ENCODE data around the gene PDZRN3. TPM values are rescaled to one million over a fixed set of nuclear protein-coding genes. Genes with fewer than 3 reads are reported as not detected.

The PDZRN3 gene
- total and polyA plus RNA-seq, 10 donors, result 1.5 to 5.5 (median 2.8) TPM

DNA sequence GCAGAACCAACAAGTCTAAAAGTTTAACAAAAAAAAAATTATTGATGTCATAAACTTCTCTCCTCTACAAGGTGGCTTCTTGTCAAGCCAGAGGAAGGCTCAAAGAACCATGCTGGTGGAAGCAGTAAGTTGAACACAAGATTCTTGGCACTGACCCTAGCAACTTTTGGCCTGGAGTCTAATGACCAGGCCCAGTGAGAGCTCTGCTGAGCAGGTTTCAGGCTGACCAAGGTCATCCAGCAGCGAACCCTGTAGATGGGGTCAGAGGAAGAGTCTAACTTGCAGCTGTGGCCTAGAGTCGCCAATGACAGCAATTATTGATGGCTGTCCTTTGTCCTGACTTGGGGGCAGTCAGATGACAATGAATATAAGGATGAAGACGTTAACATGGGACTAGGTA, 43.1 kb upstream of the PDZRN3 start:
- intact Hi-C loops (cut with DNase I; ENCODE audit: low total_unique reads), result no loop called here
- no peak for DNase-seq
- H3K4me3 ChIP-seq, result no peak overlapping the region
- no peak for TF ChIP-seq POLR2AphosphoS5 (IDR thresholded peaks at IDR 0.05)
- TF ChIP-seq POLR2A (IDR thresholded peaks at IDR 0.05), result no peak
- TF ChIP-seq, protein P1, sequence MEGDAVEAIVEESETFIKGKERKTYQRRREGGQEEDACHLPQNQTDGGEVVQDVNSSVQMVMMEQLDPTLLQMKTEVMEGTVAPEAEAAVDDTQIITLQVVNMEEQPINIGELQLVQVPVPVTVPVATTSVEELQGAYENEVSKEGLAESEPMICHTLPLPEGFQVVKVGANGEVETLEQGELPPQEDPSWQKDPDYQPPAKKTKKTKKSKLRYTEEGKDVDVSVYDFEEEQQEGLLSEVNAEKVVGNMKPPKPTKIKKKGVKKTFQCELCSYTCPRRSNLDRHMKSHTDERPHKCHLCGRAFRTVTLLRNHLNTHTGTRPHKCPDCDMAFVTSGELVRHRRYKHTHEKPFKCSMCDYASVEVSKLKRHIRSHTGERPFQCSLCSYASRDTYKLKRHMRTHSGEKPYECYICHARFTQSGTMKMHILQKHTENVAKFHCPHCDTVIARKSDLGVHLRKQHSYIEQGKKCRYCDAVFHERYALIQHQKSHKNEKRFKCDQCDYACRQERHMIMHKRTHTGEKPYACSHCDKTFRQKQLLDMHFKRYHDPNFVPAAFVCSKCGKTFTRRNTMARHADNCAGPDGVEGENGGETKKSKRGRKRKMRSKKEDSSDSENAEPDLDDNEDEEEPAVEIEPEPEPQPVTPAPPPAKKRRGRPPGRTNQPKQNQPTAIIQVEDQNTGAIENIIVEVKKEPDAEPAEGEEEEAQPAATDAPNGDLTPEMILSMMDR (IDR thresholded peaks at IDR 0.05 in 8 of 11, conservative IDR thresholded peaks at IDR 0.05 in 3 of 11), result no peak
- no peaks in the 10 kb centered on the region for H3K27me3 ChIP-seq (replicated peaks in 1 of 7)
- H3K4me1 ChIP-seq, result no peaks in the 10 kb centered on the region
- no peaks in the 10 kb centered on the region for H3K9me3 ChIP-seq
- no peak overlapping the region for H3K27ac ChIP-seq
- 45 to 75% (median 58%) methylated on average over 2 to 3 of the region's 3 CpGs for WGBS, 5 donors
- no peaks in the 10 kb centered on the region for H3K36me3 ChIP-seq

DNA sequence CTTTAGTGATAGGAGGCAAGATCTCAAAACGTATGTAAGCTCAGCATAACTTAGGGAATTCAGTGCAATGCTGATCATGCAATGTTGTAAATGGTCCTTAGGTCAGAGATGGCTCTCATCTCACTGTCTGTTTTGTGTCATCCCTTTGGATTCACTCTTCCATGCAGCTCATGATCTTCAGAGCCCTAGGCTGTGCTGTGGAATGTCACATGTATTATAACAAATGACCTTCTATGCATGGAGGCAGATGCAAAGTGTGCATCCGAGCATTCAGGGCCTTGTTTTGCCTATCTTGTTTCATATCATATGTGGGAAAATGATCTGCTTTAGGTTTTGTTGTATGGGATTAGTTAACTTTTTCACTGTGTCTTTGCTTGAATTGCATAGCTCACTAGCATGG, 40.5 kb upstream of the PDZRN3 start:
- Histone ChIP-seq H3K36me3 (no peaks in the 10 kb centered on the region), H3K4me1 (no peaks in the 10 kb centered on the region), H3K27ac (no peak overlapping the region), H3K4me3 (no peak overlapping the region), H3K27me3 (replicated peaks in 1 of 7) (no peaks in the 10 kb centered on the region), H3K9me3 (no peaks in the 10 kb centered on the region)
- intact Hi-C loops (cut with DNase I; ENCODE audit: low total_unique reads), result no loop called here
- DNase-seq, result no peak
- no peak for TF ChIP-seq POLR2AphosphoS5 (IDR thresholded peaks at IDR 0.05)
- 67 to 84% (median 81%) methylated on average over 2 of the region's 2 CpGs for WGBS, 5 donors

DNA sequence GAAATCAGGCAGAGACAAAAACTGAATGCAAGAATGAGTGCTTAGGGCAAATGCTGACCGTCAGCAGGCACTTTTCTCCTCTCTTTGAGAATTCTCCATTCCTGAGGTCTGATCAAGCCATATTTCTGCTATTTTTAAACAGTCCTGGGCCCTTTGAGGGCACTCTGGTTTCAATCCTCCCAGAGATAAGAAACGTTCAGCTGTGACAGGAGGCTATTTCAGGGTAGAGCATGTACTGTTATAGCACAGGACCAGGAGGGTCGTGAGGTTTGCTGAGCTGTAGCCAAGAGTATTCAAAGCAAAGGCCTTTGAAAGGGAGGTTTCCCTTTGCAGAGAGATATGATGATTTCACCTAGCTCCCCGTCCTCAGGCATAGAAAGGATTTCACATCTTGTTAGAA, 39.6 kb upstream of the PDZRN3 start:
- Histone ChIP-seq H3K4me3 (no peak overlapping the region), H3K9me3 (no peaks in the 10 kb centered on the region), H3K27ac (no peak overlapping the region), H3K4me1 (no peaks in the 10 kb centered on the region), H3K27me3 (replicated peaks in 1 of 7) (no peaks in the 10 kb centered on the region), H3K36me3 (no peaks in the 10 kb centered on the region)
- 44 to 60% (median 52%) methylated on average over 4 of the region's 4 CpGs for WGBS, 5 donors
- TF ChIP-seq, protein P1 (IDR thresholded peaks at IDR 0.05 in 8 of 11, conservative IDR thresholded peaks at IDR 0.05 in 3 of 11), result no peak
- TF ChIP-seq POLR2AphosphoS5 (IDR thresholded peaks at IDR 0.05) (no peak), POLR2A (IDR thresholded peaks at IDR 0.05) (no peak)
- DNase-seq, result no peak
- intact Hi-C loops (cut with DNase I; ENCODE audit: low total_unique reads), result no loop called here

DNA sequence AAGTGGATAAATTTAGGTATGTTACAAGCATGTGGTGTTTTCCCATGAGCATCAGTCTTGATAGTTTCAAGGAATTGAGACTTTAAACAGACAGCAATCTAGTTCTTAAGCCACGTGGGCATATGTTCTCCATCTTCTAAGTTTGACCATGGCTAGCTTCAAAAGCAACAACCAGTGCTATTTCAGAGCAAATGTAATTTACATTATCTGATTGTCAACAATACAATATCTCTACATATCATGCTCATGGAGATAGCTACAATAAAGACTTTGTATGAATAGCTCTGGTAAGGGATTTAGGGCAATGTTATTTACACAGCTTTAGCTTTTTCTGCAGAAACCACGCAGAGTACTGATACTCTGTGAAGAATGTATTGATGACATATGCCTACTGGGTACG, 38.8 kb upstream of the PDZRN3 start:
- Histone ChIP-seq H3K27me3 (replicated peaks in 1 of 7) (no peaks in the 10 kb centered on the region), H3K4me1 (no peaks in the 10 kb centered on the region), H3K27ac (no peak overlapping the region), H3K36me3 (no peaks in the 10 kb centered on the region), H3K4me3 (no peak overlapping the region), H3K9me3 (no peaks in the 10 kb centered on the region)
- DNase-seq, result no peak
- TF ChIP-seq POLR2A (IDR thresholded peaks at IDR 0.05) (no peak), POLR2AphosphoS5 (IDR thresholded peaks at IDR 0.05) (no peak)
- TF ChIP-seq, protein P1 (IDR thresholded peaks at IDR 0.05 in 8 of 11, conservative IDR thresholded peaks at IDR 0.05 in 3 of 11), result no peak
- intact Hi-C loops (cut with DNase I; ENCODE audit: low total_unique reads), result no loop called here
- 61 to 80% (median 68%) methylated on average over 3 of the region's 3 CpGs for WGBS, 5 donors

DNA sequence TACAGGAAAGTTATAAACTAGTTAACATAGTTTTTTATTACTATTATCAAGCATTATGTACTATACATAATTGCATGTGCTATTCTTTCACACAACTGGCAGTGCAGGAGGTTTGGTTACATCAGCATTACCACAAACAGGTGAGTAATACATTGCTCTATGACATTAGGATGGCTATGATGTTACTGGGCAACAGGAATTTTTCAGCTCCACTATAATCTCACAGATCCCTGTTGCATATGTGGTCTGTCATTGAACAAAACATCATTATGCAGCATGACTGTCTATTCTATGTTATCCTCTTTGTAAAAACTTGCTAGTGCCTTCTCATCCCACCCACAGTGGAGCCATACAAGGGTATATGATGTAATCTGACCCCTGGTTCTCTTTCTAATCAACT, 36.5 kb upstream of the PDZRN3 start:
- Histone ChIP-seq H3K27me3 (replicated peaks in 1 of 7) (no peaks in the 10 kb centered on the region), H3K36me3 (no peaks in the 10 kb centered on the region), H3K4me3 (no peak overlapping the region), H3K27ac (no peak overlapping the region), H3K9me3 (no peaks in the 10 kb centered on the region), H3K4me1 (no peaks in the 10 kb centered on the region)
- TF ChIP-seq POLR2AphosphoS5 (IDR thresholded peaks at IDR 0.05) (no peak), POLR2A (IDR thresholded peaks at IDR 0.05) (no peak)
- intact Hi-C loops (cut with DNase I; ENCODE audit: low total_unique reads), result no loop called here
- no peak for DNase-seq
